Measurements from ENCODE around the gene ARVCF. TPM values are rescaled to one million over a fixed set of nuclear protein-coding genes. Genes with fewer than 3 reads are reported as not detected.

The ARVCF gene
- total RNA-seq (2014; rRNA removed; shearing (Covaris generic)) = 1.4 and 3.0 TPM in 2 replicates

GRCh38 chr22:20016734-20017621, at the start of gene ARVCF:
ARVCF (minus strand) TSS chr22:20016823; CDS start chr22:19990794, 26,029 bp downstream.
- DNase-seq (ENCODE audit: low read depth in 1 of 2, low spot score in 2 of 2) = peak; percentile 82 to 87
- peak within 1 kb of the TSS; percentile 59 for H3K4me3 ChIP-seq
- peaks cover 23% of the 10 kb centered on the region for H3K27me3 ChIP-seq (replicated peaks)
- H3K27ac ChIP-seq = no peak within 1 kb of the TSS
- peaks cover 27% of the 10 kb centered on the region for H3K4me1 ChIP-seq (replicated peaks)
- H3K9me3 ChIP-seq (replicated peaks) = no peaks in the 10 kb centered on the region; the same call in 1 of the 2 replicates
- peaks cover 4% of the 10 kb centered on the region for H3K36me3 ChIP-seq

- Histone ChIP-seq H3K36me3 (peaks cover 17% of the 10 kb centered on the region), H3K27me3 (replicated peaks) (no peaks in the 10 kb centered on the region), H3K27ac (no peak overlapping the region), H3K4me3 (no peak overlapping the region), H3K9me3 (replicated peaks) (no peaks in the 10 kb centered on the region), H3K4me1 (replicated peaks) (peaks cover 4% of the 10 kb centered on the region; the same call in 1 of the 2 replicates)
- no peak for DNase-seq (ENCODE audit: low read depth in 1 of 2, low spot score in 2 of 2)
Observed at GRCh38 chr22:20065896-20066616, 49.4 kb upstream of the ARVCF start.

- no peak for DNase-seq (ENCODE audit: low read depth in 1 of 2, low spot score in 2 of 2)
- Histone ChIP-seq H3K9me3 (replicated peaks) (no peaks in the 10 kb centered on the region), H3K4me3 (no peak overlapping the region), H3K27ac (no peak overlapping the region), H3K36me3 (peaks cover 18% of the 10 kb centered on the region), H3K27me3 (replicated peaks) (no peaks in the 10 kb centered on the region), H3K4me1 (replicated peaks) (peaks cover 4% of the 10 kb centered on the region; the same call in 1 of the 2 replicates)
Observed at GRCh38 chr22:20064545-20065262, 48.1 kb upstream of the ARVCF start.

- Histone ChIP-seq H3K36me3 (peaks cover 21% of the 10 kb centered on the region), H3K9me3 (replicated peaks) (no peaks in the 10 kb centered on the region), H3K27me3 (replicated peaks) (no peaks in the 10 kb centered on the region), H3K4me3 (no peak overlapping the region), H3K4me1 (replicated peaks) (peaks cover 4% of the 10 kb centered on the region; the same call in 1 of the 2 replicates), H3K27ac (no peak overlapping the region)
- DNase-seq (ENCODE audit: low read depth in 1 of 2, low spot score in 2 of 2) = no peak
Observed at GRCh38 chr22:20064140-20064480, 47.5 kb upstream of the ARVCF start.

GRCh38 chr22:20063271-20064139, 46.9 kb upstream of the ARVCF start:
- no peaks in the 10 kb centered on the region for H3K9me3 ChIP-seq (replicated peaks)
- H3K27me3 ChIP-seq (replicated peaks) = no peaks in the 10 kb centered on the region
- no peak for DNase-seq (ENCODE audit: low read depth in 1 of 2, low spot score in 2 of 2)
- H3K27ac ChIP-seq = no peak overlapping the region
- H3K4me3 ChIP-seq = no peak overlapping the region
- H3K4me1 ChIP-seq (replicated peaks) = peaks cover 4% of the 10 kb centered on the region; the same call in 1 of the 2 replicates
- peaks cover 22% of the 10 kb centered on the region for H3K36me3 ChIP-seq

GRCh38 chr22:20062766-20063083, 46.1 kb upstream of the ARVCF start:
- no peak overlapping the region for H3K27ac ChIP-seq
- H3K9me3 ChIP-seq (replicated peaks) = no peaks in the 10 kb centered on the region
- no peaks in the 10 kb centered on the region for H3K27me3 ChIP-seq (replicated peaks)
- H3K36me3 ChIP-seq = peaks cover 22% of the 10 kb centered on the region
- no peak for DNase-seq (ENCODE audit: low read depth in 1 of 2, low spot score in 2 of 2)
- no peak overlapping the region for H3K4me3 ChIP-seq
- peaks cover 4% of the 10 kb centered on the region; the same call in 1 of the 2 replicates for H3K4me1 ChIP-seq (replicated peaks)

GRCh38 chr22:20062043-20062765, 45.6 kb upstream of the ARVCF start:
- Histone ChIP-seq H3K4me1 (replicated peaks) (peaks cover 4% of the 10 kb centered on the region; the same call in 1 of the 2 replicates), H3K36me3 (peaks cover 26% of the 10 kb centered on the region), H3K27ac (no peak overlapping the region), H3K4me3 (no peak overlapping the region), H3K27me3 (replicated peaks) (no peaks in the 10 kb centered on the region), H3K9me3 (replicated peaks) (no peaks in the 10 kb centered on the region)
- DNase-seq (ENCODE audit: low read depth in 1 of 2, low spot score in 2 of 2) = no peak

GRCh38 chr22:20061481-20061861, 44.8 kb upstream of the ARVCF start:
- H3K27ac ChIP-seq = no peak overlapping the region
- H3K27me3 ChIP-seq (replicated peaks) = no peaks in the 10 kb centered on the region
- no peak overlapping the region for H3K4me3 ChIP-seq
- H3K36me3 ChIP-seq = peaks cover 33% of the 10 kb centered on the region
- peaks cover 4% of the 10 kb centered on the region; the same call in 1 of the 2 replicates for H3K4me1 ChIP-seq (replicated peaks)
- no peak for DNase-seq (ENCODE audit: low read depth in 1 of 2, low spot score in 2 of 2)
- no peaks in the 10 kb centered on the region for H3K9me3 ChIP-seq (replicated peaks)

GRCh38 chr22:20060700-20061480, 44.3 kb upstream of the ARVCF start:
- no peaks in the 10 kb centered on the region for H3K9me3 ChIP-seq (replicated peaks)
- H3K27me3 ChIP-seq (replicated peaks) = no peaks in the 10 kb centered on the region
- H3K4me3 ChIP-seq = no peak overlapping the region
- peaks cover 4% of the 10 kb centered on the region; the same call in 1 of the 2 replicates for H3K4me1 ChIP-seq (replicated peaks)
- no peak for DNase-seq (ENCODE audit: low read depth in 1 of 2, low spot score in 2 of 2)
- H3K27ac ChIP-seq = no peak overlapping the region
- peaks cover 36% of the 10 kb centered on the region for H3K36me3 ChIP-seq

GRCh38 chr22:20058989-20059770, 42.6 kb upstream of the ARVCF start:
- Histone ChIP-seq H3K4me3 (no peak overlapping the region), H3K9me3 (replicated peaks) (no peaks in the 10 kb centered on the region), H3K27me3 (replicated peaks) (no peaks in the 10 kb centered on the region), H3K4me1 (replicated peaks) (peaks cover 4% of the 10 kb centered on the region; the same call in 1 of the 2 replicates), H3K27ac (no peak overlapping the region), H3K36me3 (peaks cover 35% of the 10 kb centered on the region)
- no peak for DNase-seq (ENCODE audit: low read depth in 1 of 2, low spot score in 2 of 2)

GRCh38 chr22:20057596-20058268, 41.1 kb upstream of the ARVCF start:
- no peak for DNase-seq (ENCODE audit: low read depth in 1 of 2, low spot score in 2 of 2)
- Histone ChIP-seq H3K4me3 (no peak overlapping the region), H3K4me1 (replicated peaks) (peaks cover 4% of the 10 kb centered on the region; the same call in 1 of the 2 replicates), H3K36me3 (peaks cover 36% of the 10 kb centered on the region), H3K9me3 (replicated peaks) (no peaks in the 10 kb centered on the region), H3K27ac (no peak overlapping the region), H3K27me3 (replicated peaks) (no peaks in the 10 kb centered on the region)

All from SJSA1 (cell line).